NCI-H187 treated with DMSO at 0.1 percent for 48 hours (cell line): ENCODE data around the gene ANKRD36B.
"Not testable (repeated sequence)": the region's sequence is repeated elsewhere in the genome, so short reads cannot be mapped to it uniquely, and the experiment has no call there.

Experiments
- DNase-seq: peaks from one replicate; lab custom pipeline; 2025; lab: John Stamatoyannopoulos, UW

The ANKRD36B gene

GRCh38 chr2:97589598-97590510 is at the start of gene ANKRD36B:
TSS of gene ANKRD36B (minus strand) at chr2:97589877. CDS start at chr2:97589685, 192 bp downstream.
- DNase-seq: not testable (repeated sequence)

GRCh38 chr2:97626049-97626430 is 36.4 kb upstream of the ANKRD36B start:
- DNase-seq: not testable (repeated sequence)

DNA sequence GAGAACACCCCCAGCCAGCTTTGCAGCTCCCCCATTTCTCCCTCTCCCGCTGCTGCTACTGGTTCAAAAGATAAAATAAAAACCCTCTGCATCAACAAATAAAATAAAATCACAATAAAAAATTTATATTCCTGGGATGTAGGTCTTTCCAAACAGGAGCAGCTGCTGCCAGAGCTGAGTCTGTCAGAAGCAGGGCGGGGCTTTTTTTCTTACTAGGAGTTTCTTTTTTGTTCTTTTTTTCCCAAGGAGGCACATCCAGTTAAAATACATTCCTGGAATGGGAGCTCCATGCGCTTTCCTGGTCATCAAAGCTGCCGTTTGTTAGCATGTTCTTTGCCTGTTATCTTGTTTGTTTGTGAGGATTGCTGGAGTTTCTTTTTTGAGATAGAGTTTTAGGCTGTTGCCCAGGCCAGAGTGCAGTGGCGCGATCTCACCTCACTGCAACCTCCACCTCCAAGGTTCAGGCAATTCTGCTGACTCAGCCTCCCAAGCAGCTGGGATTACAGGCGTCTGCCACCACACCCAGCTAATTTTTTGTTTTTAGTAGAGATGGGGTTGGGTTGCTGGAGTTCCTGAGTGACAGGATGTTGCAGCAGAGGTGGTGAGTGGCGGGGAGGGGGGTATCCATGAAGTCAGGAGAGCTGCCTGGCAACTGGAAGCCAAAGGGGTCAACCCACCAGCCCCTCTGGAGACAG is 35.8 kb upstream of the ANKRD36B start:
- not testable (repeated sequence) for DNase-seq

GRCh38 chr2:97622976-97623375 is 33.3 kb upstream of the ANKRD36B start:
- DNase-seq: not testable (repeated sequence)

GRCh38 chr2:97620492-97620891 is 30.8 kb upstream of the ANKRD36B start:
- DNase-seq: not testable (repeated sequence)

DNA sequence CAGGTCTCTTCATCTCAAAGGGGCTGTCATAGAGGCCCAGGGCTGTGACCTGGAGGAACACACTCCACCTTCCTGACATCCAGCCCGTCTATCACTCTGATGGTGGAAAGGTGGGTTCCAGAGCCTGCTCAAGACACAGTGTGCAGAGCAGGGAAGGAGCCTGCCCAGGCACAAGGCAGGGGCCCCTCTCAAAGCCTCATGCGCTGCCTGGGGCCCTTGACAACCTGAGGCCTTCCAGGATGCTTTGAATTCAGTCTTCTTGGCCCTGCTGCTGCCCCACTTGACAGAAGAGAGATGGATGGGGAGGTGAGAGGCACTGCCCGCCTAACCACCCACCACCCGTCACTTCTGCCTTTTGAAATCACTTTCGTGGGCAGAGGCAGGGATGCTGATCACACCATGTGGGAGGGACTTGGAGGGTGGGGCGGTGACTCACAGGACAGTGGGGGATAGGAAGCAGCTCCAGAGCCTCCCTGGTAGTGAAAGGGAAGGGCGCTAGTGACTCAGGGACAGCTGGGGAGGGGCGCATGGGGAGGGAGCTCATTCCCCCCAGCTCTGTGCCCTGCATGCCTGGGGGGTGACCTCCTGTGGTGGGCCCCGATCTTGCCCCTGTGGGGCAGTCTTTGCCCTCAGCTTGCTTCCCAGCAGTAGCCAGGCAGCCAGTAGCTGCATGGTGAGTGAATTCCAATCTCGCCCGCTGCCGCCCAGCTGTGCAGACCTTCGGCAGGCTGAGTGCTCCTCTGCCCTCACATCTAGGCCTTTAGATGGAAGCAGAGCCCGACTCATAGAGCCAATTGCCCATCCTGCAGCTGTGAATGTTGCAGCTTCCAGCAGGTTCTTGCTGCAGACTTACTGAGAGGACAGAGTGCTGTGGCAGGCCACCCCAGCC is 29.5 kb upstream of the ANKRD36B start:
- DNase-seq: not testable (repeated sequence)

DNA sequence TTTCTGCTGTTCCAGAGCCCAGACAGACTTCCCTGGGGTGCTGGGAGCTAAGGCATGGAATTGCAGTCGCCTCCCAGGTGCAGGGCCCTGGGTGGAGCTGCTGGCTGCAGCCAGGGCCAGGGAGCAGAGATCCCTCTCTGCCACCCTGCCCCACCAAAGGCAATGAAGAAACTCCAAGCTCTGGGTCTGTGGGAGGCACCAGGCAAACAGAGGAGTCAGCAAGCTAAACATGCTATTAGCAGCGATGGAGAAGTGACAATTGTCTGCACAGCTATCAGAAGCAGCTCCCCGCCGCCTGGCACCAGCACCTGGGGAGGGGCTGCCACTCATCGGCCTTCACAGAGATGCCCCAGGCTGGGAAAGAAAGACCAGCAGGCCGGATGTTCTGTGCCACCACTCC is 28.2 kb upstream of the ANKRD36B start:
- DNase-seq: no peak

DNA sequence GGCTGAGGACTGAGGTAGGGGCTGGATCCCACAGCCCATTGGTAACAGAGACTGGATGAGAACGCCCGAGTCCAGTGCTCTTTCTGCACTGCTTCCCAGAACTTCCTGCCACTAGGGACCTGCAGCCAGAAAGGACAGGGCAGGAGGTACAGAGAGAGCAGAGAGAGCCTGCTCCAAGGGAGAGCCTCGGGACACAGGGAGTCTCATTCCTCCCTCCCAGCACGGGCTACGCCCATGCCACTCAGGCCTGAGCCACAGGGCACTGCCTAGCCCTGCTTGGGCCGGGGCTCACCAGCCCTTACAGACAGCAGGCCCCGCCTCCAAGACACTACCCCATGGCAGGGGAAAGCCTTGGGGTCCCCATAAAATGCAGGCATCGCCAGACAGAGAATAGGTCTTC is 26.1 kb upstream of the ANKRD36B start:
- DNase-seq: not testable (repeated sequence)

GRCh38 chr2:97611895-97612294 is 22.2 kb upstream of the ANKRD36B start:
- DNase-seq: not testable (repeated sequence)

DNA sequence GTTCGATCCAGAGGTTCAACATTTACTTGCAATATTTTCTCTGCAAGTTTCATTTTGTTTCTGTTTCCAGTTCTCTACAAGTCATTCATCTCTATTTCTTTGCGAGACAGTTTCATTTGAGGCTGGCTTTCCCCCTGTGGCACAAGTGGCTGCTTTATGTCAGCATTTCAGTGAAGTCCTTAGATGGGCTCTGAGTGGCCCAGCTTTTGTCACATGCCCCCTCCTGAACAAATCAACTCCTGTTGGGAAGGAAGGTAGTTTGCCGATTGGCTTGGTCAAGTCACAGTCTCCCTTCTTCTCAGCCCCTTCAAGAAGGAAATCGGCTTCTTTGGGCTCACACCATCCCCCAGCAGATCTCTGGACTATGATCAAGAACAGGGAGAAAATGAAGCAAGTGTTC is 19.1 kb upstream of the ANKRD36B start:
- not testable (repeated sequence) for DNase-seq

GRCh38 chr2:97605524-97606339 is 16.1 kb upstream of the ANKRD36B start:
- not testable (repeated sequence) for DNase-seq

GRCh38 chr2:97605109-97605508 is 15.4 kb upstream of the ANKRD36B start:
- DNase-seq: not testable (repeated sequence)

GRCh38 chr2:97601537-97601936 is 11.9 kb upstream of the ANKRD36B start:
- DNase-seq: not testable (repeated sequence)

DNA sequence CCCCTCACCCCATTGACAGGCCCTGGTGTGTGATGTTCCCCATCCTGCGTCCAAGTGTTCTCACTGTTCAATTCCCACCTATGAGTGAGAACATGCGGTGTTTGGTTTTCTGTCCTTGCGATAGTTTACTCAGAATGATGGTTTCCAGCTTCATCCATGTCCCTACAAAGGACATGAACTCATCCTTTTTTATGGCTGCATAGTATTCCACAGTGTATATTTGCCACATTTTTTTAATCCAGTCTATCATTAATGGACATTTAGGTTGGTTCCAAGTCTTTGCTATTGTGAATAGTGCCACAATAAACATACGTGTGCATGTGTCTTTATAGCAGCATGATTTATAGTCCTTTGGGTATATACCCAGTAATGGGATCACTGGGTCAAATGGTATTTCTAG is 6.5 kb upstream of the ANKRD36B start:
- not testable (repeated sequence) for DNase-seq

- DNase-seq: not testable (repeated sequence)
Measured at GRCh38 chr2:97593520-97593919, 3.8 kb upstream of the ANKRD36B start.

DNA sequence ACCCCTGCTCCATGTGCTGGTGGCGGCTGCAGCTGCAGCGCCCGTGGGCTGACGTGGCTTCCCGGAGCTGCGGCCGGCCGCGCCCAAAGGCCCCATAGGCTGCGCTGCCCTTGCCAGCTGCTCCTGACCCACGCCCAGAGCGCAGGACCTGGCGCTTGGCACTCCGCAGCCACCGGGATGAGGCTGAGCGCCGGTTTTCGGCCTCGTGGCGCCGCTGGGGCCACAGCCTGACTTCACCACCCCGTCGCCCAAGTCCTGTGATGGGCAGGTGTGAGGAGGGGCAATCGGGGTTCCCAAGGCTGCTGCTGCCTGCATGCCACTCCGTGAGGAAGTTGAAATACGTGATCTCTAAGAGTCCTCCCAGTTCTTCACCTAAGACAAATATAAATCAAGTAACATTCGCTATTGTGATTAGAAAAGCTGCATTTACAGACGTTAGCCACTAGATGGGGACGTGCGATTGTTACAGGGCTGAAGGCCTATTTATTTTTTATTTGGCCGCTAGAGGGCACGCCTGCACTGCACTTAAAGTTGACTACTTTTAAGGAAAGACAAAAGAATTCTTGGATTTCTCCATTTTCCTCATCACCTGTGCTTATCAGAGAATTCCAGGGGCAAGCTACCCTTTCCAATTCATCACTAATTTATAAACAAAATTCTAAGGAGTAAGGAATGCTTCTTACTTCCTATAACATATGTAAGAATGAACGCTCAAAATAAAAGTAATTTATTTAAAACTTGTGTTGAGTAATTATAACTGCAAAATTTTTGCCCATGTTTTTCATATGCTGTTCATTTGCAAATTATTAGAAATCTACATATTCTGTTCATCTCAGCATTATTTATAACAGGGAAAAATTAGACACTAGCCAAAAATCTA is 1.1 kb upstream of the ANKRD36B start:
- not testable (repeated sequence) for DNase-seq

GRCh38 chr2:97589257-97589597 is 450 bp downstream of the ANKRD36B start:
- DNase-seq: not testable (repeated sequence)

- not testable (repeated sequence) for DNase-seq
Measured at GRCh38 chr2:97565674-97566073, 24.0 kb downstream of the ANKRD36B start.

DNA sequence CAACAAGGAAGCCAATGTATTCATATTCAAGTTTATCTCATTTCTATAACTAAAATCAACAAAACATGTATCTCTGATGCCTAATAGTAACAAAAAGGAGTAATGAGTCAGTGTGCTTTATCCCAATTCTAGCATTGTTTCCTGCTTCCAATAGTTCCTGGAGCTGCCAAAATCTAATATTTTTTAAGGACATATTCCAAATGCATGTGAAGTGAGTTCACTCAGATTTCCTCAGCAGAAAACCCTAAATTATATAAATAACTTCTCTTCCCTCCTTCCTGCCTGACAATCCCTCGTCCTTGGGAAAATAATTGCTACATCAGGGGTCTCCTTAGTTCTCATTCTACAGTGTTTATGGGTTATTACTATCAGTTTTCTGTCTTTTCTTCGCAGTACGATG is 37.3 kb downstream of the ANKRD36B start:
- not testable (repeated sequence) for DNase-seq

GRCh38 chr2:97550498-97550897 is 39.2 kb downstream of the ANKRD36B start:
- not testable (repeated sequence) for DNase-seq
